Mesenchymal stem cell (in vitro differentiated cells and primary cell): ENCODE results near the gene ERBB3. TPM values are rescaled to one million over a fixed set of nuclear protein-coding genes. Genes with fewer than 3 reads are reported as not detected.
A peak's percentile ranks its signal among the peaks of the same experiment; 100 is the strongest.

Experiments
- DNase-seq: peaks from one replicate; pipeline ENCODE4 v3.0.0-alpha.2; 2013
- H2AFZ ChIP-seq: one replicate; pipeline ENCODE4 v1.6.1; 2013; ENCODE audit warnings: low read depth, mild to moderate bottlenecking, control low read depth, inconsistent platforms, low read length, moderate library complexity
- H2AK5ac ChIP-seq: 2 replicates; pipeline ENCODE4 v1.6.1; 2013; ENCODE audit warnings: low read length, moderate library complexity, mild to moderate bottlenecking, inconsistent platforms; ENCODE audit not compliant: severe bottlenecking
- H2BK120ac ChIP-seq: one replicate; pipeline ENCODE4 v1.6.1; 2013; ENCODE audit warnings: low read depth, mild to moderate bottlenecking, inconsistent platforms, low read length, moderate library complexity
- H2BK12ac ChIP-seq, 2 experiments: one replicate each; pipeline ENCODE4 v1.6.1; 2013; ENCODE audit warnings: inconsistent platforms in 2 of 2, low read length in 2 of 2, mild to moderate bottlenecking in 2 of 2, moderate library complexity in 2 of 2, control low read depth in 1 of 2
- H2BK15ac ChIP-seq: one replicate; pipeline ENCODE4 v1.6.1; 2013; ENCODE audit warnings: mild to moderate bottlenecking, low read depth, inconsistent platforms; ENCODE audit not compliant: poor library complexity, severe bottlenecking
- H2BK5ac ChIP-seq: 2 replicates; pipeline ENCODE4 v1.6.1; 2013; ENCODE audit warnings: low read depth, mild to moderate bottlenecking, low read length, control low read depth, inconsistent platforms; ENCODE audit not compliant: poor library complexity, severe bottlenecking
- H3K14ac ChIP-seq, 2 experiments: one replicate each; pipeline ENCODE4 v1.6.1; 2013; ENCODE audit warnings: inconsistent platforms in 2 of 2, low read length in 2 of 2, control low read depth in 1 of 2, mild to moderate bottlenecking in 1 of 2, moderate library complexity in 1 of 2
- H3K18ac ChIP-seq, 2 experiments: one replicate each; pipeline ENCODE4 v1.6.1; 2013; ENCODE audit warnings: inconsistent platforms in 2 of 2, low read length in 2 of 2, control low read depth in 1 of 2, low read depth in 1 of 2, mild to moderate bottlenecking in 1 of 2
- H3K23ac ChIP-seq, 2 experiments: one replicate each; pipeline ENCODE4 v1.6.1; 2013; ENCODE audit warnings: inconsistent platforms in 2 of 2, low read length in 2 of 2, mild to moderate bottlenecking in 2 of 2, moderate library complexity in 2 of 2, control low read depth in 1 of 2
- H3K27ac ChIP-seq: 2 replicates; pipeline ENCODE4 v1.5.1; 2013; ENCODE audit warnings: mild to moderate bottlenecking, moderate library complexity, low read length, control low read depth, inconsistent platforms; ENCODE audit not compliant: poor library complexity, severe bottlenecking
- H3K27me3 ChIP-seq, 2 experiments: 2 replicates each; pipeline versions ENCODE4 v1.6.1 to v1.7.0; 2013; ENCODE audit warnings: low read length in 2 of 2, mild to moderate bottlenecking in 2 of 2, moderate library complexity in 2 of 2, control low read depth in 1 of 2, inconsistent platforms in 1 of 2; ENCODE audit not compliant: control insufficient read depth in 1 of 2, insufficient read depth in 1 of 2
- H3K36me3 ChIP-seq, 2 experiments: 2 replicates each; pipeline versions ENCODE4 v1.6.1 to v1.7.0; 2013; ENCODE audit warnings: low read length in 2 of 2, control low read depth in 1 of 2, inconsistent platforms in 1 of 2, low read depth in 1 of 2, mild to moderate bottlenecking in 1 of 2; ENCODE audit not compliant: insufficient read depth in 2 of 2, control insufficient read depth in 1 of 2
- H3K4ac ChIP-seq, 2 experiments: one replicate each; pipeline ENCODE4 v1.6.1; 2013; ENCODE audit warnings: inconsistent platforms in 2 of 2, low read length in 2 of 2, mild to moderate bottlenecking in 2 of 2, moderate library complexity in 2 of 2, control low read depth in 1 of 2, low read depth in 1 of 2
- H3K4me1 ChIP-seq: 2 replicates; pipeline ENCODE4 v1.6.1; 2013; ENCODE audit warnings: low read depth, low read length, control low read depth; ENCODE audit not compliant: control insufficient read depth, insufficient read depth
- H3K4me2 ChIP-seq: 2 replicates; pipeline ENCODE4 v1.6.1; 2013; ENCODE audit warnings: low read length, mild to moderate bottlenecking, inconsistent platforms; ENCODE audit not compliant: poor library complexity, severe bottlenecking
- H3K4me3 ChIP-seq, 2 experiments: 2 replicates each; pipeline versions ENCODE4 v1.5.1 to v1.7.0; 2013; ENCODE audit warnings: low read length in 2 of 2, mild to moderate bottlenecking in 2 of 2, control low read depth in 1 of 2, low read depth in 1 of 2; ENCODE audit not compliant: insufficient read depth in 1 of 2
- H3K79me1 ChIP-seq: replicated peaks from 2 replicates; pipeline ENCODE4 v1.6.1; 2013; ENCODE audit warnings: mild to moderate bottlenecking, control low read depth, low read length, inconsistent platforms; ENCODE audit not compliant: poor library complexity, severe bottlenecking
- H3K9ac ChIP-seq: 2 replicates; pipeline ENCODE4 v1.7.0; 2013; ENCODE audit warnings: mild to moderate bottlenecking, low read length, moderate library complexity
- H3K9me3 ChIP-seq: 2 replicates; pipeline ENCODE4 v1.7.0; 2013; ENCODE audit warnings: mild to moderate bottlenecking, low read length; ENCODE audit not compliant: control insufficient read depth
- H4K8ac ChIP-seq: one replicate; pipeline ENCODE4 v1.6.1; 2013; ENCODE audit warnings: inconsistent platforms, mild to moderate bottlenecking, low read length, moderate library complexity
- H4K91ac ChIP-seq: one replicate; pipeline ENCODE4 v1.6.1; 2013; ENCODE audit warnings: mild to moderate bottlenecking, low read length, inconsistent platforms
- WGBS: methylation state at CpG from one replicate; pipeline ENCODE4 v1.1.7; 2013; ENCODE audit warnings: mixed read lengths; 5-methylcytosine and 5-hydroxymethylcytosine counted together
- polyA plus RNA-seq, 2 experiments: library from polyadenylated mRNA; stranded (reverse); fragments of 200-250 nt; gene quantifications; one replicate each; pipeline ENCODE4 v1.2.3, GENCODE V29; 2013

The ERBB3 gene
- 0.17 TPM for polyA plus RNA-seq (2013, experiment 1 of 2)
- polyA plus RNA-seq (2013, experiment 2 of 2) = 0.10 TPM

- peak within 1 kb of the TSS; percentile 20 for H2BK15ac ChIP-seq
- peaks cover 29 to 37% of the 10 kb centered on the region in 2 experiments for H3K27me3 ChIP-seq
- no peaks in the 10 kb centered on the region for H3K79me1 ChIP-seq
- H3K4ac ChIP-seq = peak within 1 kb of the TSS in 1 of 2 experiments; percentile 56
- H3K9me3 ChIP-seq = no peaks in the 10 kb centered on the region
- H2BK12ac ChIP-seq = no peak within 1 kb of the TSS
- no peak within 1 kb of the TSS for H2AK5ac ChIP-seq
- peak within 1 kb of the TSS in 1 of 2 experiments; percentile 44 for H3K18ac ChIP-seq
- H2BK120ac ChIP-seq = no peak within 1 kb of the TSS
- H3K4me1 ChIP-seq = peaks cover 18% of the 10 kb centered on the region
- WGBS = under 1% methylated on average over 54 of the region's 59 CpGs
- peak; percentile 87 for DNase-seq
- peak within 1 kb of the TSS in 1 of 2 experiments; percentile 41 for H3K14ac ChIP-seq
- peak within 1 kb of the TSS; percentile 83 for H2AFZ ChIP-seq
- peak within 1 kb of the TSS; percentile 20 for H2BK5ac ChIP-seq
- H4K91ac ChIP-seq = no peak within 1 kb of the TSS
- H3K4me3 ChIP-seq = peak within 1 kb of the TSS; percentile 62 to 85
- peak within 1 kb of the TSS in 1 of 2 experiments; percentile 89 for H3K23ac ChIP-seq
- peak within 1 kb of the TSS; percentile 46 for H4K8ac ChIP-seq
- H3K4me2 ChIP-seq = peak within 1 kb of the TSS; percentile 96
- H3K36me3 ChIP-seq = no peaks in the 10 kb centered on the region
- peak within 1 kb of the TSS; percentile 79 for H3K9ac ChIP-seq
- peak within 1 kb of the TSS; percentile 73 for H3K27ac ChIP-seq
These were observed at the start of gene ERBB3 for GRCh38 chr12:56079723-56080555. Gene ERBB3 (plus strand): TSS chr12:56080165. CDS start chr12:56080301, 136 bp downstream.

- no peak overlapping the region for H2BK5ac ChIP-seq
- H2AFZ ChIP-seq = no peak overlapping the region
- H4K91ac ChIP-seq = no peak overlapping the region
- H3K4me1 ChIP-seq = no peaks in the 10 kb centered on the region
- H3K27me3 ChIP-seq = no peaks in the 10 kb centered on the region
- no peak overlapping the region for H4K8ac ChIP-seq
- H2BK15ac ChIP-seq = no peak overlapping the region
- no peak overlapping the region for H2AK5ac ChIP-seq
- no peak overlapping the region for H3K18ac ChIP-seq
- WGBS = 90% methylated on average over 1 of the region's 1 CpG
- no peak overlapping the region for H3K14ac ChIP-seq
- peaks cover 46 to 50% of the 10 kb centered on the region in 2 experiments for H3K36me3 ChIP-seq
- H2BK120ac ChIP-seq = no peak overlapping the region
- no peak overlapping the region for H3K4me2 ChIP-seq
- H3K9ac ChIP-seq = no peak overlapping the region
- H3K27ac ChIP-seq = no peak overlapping the region
- no peak overlapping the region for H3K23ac ChIP-seq
- H3K79me1 ChIP-seq = peaks cover 2% of the 10 kb centered on the region
- H3K9me3 ChIP-seq = no peaks in the 10 kb centered on the region
- DNase-seq = no peak
- no peak overlapping the region for H2BK12ac ChIP-seq
- no peak overlapping the region for H3K4me3 ChIP-seq
- H3K4ac ChIP-seq = no peak overlapping the region
These were observed 48.0 kb upstream of the ERBB3 start for GRCh38 chr12:56031987-56032386.

- H2BK120ac ChIP-seq = no peak overlapping the region
These were observed 45.2 kb upstream of the ERBB3 start for GRCh38 chr12:56034586-56035332.

GRCh38 chr12:56037161-56037560 is 42.8 kb upstream of the ERBB3 start:
- Histone ChIP-seq H3K18ac (no peak overlapping the region), H3K4me2 (no peak overlapping the region), H3K79me1 (peaks cover 2% of the 10 kb centered on the region), H2BK15ac (no peak overlapping the region), H2BK12ac (no peak overlapping the region), H2AK5ac (no peak overlapping the region), H4K91ac (no peak overlapping the region), H3K4me1 (no peaks in the 10 kb centered on the region), H3K4ac (no peak overlapping the region), H3K9ac (no peak overlapping the region), H3K9me3 (no peaks in the 10 kb centered on the region), H3K23ac (no peak overlapping the region), H3K27me3 (no peaks in the 10 kb centered on the region), H4K8ac (no peak overlapping the region), H2AFZ (no peak overlapping the region), H3K36me3 (peaks cover 36 to 41% of the 10 kb centered on the region in 2 experiments), H2BK120ac (no peak overlapping the region), H3K4me3 (no peak overlapping the region), H2BK5ac (no peak overlapping the region), H3K27ac (no peak overlapping the region), H3K14ac (no peak overlapping the region)
- no peak for DNase-seq
- WGBS = 100% methylated on average over 2 of the region's 2 CpGs

More at GRCh38 chr12:56034586-56035332, 45.2 kb upstream of the ERBB3 start:
- H3K4me2 ChIP-seq = no peak overlapping the region
- no peak overlapping the region for H2BK15ac ChIP-seq
- no peak overlapping the region for H3K4me3 ChIP-seq
- H3K79me1 ChIP-seq = peaks cover 2% of the 10 kb centered on the region
- peaks cover 39 to 45% of the 10 kb centered on the region in 2 experiments for H3K36me3 ChIP-seq
- no peak overlapping the region for H2AK5ac ChIP-seq
- 94% methylated on average over 21 of the region's 21 CpGs for WGBS
- H3K18ac ChIP-seq = no peak overlapping the region
- no peak overlapping the region for H4K91ac ChIP-seq
- no peak overlapping the region for H3K14ac ChIP-seq
- H3K9ac ChIP-seq = no peak overlapping the region
- no peak overlapping the region for H3K27ac ChIP-seq
- H4K8ac ChIP-seq = no peak overlapping the region
- H2AFZ ChIP-seq = no peak overlapping the region
- H3K4ac ChIP-seq = no peak overlapping the region
- no peak overlapping the region for H2BK5ac ChIP-seq
- no peak overlapping the region for H2BK12ac ChIP-seq
- no peaks in the 10 kb centered on the region for H3K4me1 ChIP-seq
- H3K9me3 ChIP-seq = no peaks in the 10 kb centered on the region
- no peaks in the 10 kb centered on the region for H3K27me3 ChIP-seq
- DNase-seq = no peak
- H3K23ac ChIP-seq = no peak overlapping the region
